Measurements from ENCODE around the gene SH3PXD2A.
"Not testable (repeated sequence)": the region's sequence is repeated elsewhere in the genome, so short reads cannot be mapped to it uniquely, and the experiment has no call there.

Gene SH3PXD2A

GRCh38 chr10:103813312-103813711 lies 42.1 kb downstream of the SH3PXD2A start:
- DNase-seq (ENCODE audit: low read depth in 1 of 2, low spot score in 1 of 2) = not testable (repeated sequence)

DNA sequence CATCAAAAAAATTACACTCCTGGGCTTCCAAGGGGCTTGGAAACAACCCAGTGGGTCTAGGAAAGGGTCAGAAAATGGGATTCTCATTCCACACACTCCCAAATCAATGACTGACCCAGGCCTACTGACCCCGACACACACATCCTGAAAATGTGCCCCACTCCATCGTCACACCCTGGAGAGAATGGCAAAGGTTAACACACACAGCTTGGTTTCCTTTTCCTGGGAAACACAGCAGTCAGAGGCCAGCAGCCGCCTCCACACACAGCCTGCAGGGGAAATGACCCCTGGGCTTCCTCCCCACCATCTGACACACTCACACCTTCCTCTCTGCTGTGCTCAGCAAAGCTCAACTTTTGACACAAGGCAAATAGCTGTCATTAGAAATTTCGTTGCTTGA lies 42.9 kb downstream of the SH3PXD2A start:
- DNase-seq (ENCODE audit: low read depth in 1 of 2, low spot score in 1 of 2) = no peak

DNA sequence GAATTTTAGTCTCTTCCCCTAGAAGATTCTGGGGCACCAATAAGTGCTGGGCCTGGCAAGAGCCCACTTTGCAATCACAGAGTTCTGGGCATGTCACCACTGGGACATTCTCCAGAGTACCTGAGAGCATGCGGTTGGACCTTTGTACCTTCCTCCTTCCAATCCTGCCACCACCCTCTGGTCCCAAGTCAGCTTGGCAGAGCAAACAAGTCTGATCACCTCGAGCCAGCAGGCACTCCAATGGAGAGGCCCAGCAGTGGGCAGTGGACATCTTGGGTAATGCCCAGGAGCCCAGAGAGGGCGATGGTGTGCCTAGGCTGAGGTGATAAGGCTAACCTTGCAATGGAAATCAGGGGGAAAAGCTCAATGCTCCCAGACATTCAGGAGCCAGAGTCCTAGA lies 43.4 kb downstream of the SH3PXD2A start:
- no peak for DNase-seq (ENCODE audit: low read depth in 1 of 2, low spot score in 1 of 2)

DNA sequence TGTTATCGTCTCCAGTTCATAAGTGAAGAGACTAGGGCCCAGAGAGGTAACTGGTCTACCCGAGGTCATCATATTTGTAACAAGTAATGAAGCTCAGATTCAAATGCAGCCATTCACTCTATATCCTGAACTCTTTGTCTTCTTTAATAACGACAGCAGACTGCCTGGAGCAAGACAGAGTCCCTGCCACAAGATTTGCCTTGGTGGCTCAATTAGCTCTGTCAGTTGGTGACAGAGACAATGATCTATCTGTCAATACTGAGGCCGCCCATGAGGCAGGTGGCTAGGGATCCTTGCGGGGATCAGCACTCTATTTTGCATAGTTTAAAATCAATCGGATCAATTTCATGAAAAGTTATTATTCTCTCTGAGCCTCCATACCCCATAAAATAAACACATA lies 43.9 kb downstream of the SH3PXD2A start:
- no peak for DNase-seq (ENCODE audit: low read depth in 1 of 2, low spot score in 1 of 2)

DNA sequence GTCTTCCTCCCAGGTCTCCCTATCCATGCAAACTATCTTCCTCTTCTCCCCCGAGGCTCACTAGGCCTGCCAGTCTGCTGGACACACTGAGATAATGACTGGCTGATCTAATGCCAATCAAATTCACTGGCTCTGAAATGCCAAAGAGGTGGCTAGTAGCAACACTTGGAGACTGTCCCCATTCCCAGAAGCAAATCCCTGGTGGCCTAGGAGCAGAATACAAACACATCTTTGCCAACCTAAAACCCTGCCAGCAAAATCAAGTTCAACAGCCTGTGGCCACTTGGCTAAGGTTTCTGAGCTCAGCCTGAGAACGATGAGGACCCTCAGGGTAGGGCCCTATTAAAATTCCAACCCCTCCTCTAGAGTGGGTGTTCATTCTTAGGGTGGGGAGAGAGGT lies 46.6 kb downstream of the SH3PXD2A start:
- DNase-seq (ENCODE audit: low read depth in 1 of 2, low spot score in 1 of 2) = no peak

DNA sequence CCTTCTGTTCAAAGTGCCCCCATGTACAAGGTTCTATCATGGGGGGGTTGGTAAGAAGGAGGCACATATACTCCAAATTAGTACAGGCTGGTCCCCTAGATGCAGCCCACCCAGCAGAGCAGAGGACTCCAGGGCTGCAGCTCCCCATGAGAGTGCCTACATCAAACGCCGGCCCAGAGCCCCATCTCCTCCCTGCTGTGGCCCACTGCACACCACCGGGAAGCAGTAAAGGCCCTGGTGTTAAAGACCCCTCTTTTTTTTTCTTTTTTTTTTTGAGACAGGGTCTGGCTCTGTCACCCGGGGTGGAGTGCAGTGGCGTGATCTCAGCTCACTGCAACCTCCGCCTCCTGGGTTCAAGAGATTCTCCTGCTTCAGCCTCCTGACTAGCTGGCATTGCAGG lies 47.4 kb downstream of the SH3PXD2A start:
- DNase-seq (ENCODE audit: low read depth in 1 of 2, low spot score in 1 of 2) = no peak

DNA sequence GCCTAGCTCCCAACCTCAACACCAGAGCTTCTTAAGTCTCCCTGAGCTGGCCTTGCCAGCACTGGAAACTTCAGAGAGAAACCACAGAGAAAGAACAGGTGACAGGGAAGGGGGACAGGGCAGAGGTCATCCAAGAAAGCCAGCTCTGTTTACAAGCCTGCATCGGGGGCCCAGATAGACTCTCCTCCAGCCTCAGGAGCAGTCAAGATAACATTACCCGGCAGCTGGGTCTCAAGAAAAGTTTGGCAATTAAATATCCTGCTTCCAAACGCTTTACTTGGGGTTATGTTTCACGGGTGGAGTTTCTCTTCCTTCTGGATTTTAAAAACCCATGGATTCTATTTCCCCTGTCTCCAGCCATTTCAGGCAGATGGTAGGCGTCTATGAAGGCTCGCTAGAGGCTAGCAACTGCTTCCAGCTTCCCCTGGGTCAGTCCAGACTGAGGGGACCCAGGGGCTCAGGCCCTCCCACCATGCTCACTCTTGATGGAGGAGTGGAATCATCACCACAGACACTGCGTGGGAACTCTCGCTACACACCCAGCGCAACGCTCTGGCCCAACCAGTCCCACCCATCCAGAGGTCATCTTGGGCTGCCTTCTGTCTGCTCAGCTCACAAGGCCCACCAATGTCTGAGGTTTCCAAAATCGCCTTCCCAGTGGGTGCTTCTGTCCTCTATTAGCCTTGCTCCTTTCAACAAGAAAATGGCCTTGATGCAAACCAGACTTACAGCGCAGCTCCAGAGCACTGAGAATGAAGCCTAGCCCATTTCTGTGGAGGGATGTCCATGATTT lies 48.8 kb downstream of the SH3PXD2A start:
- DNase-seq (ENCODE audit: low read depth in 1 of 2, low spot score in 1 of 2) = no peak

GRCh38 chr10:103805781-103806180 lies 49.6 kb downstream of the SH3PXD2A start:
- no peak for DNase-seq (ENCODE audit: low read depth in 1 of 2, low spot score in 1 of 2)

DNA sequence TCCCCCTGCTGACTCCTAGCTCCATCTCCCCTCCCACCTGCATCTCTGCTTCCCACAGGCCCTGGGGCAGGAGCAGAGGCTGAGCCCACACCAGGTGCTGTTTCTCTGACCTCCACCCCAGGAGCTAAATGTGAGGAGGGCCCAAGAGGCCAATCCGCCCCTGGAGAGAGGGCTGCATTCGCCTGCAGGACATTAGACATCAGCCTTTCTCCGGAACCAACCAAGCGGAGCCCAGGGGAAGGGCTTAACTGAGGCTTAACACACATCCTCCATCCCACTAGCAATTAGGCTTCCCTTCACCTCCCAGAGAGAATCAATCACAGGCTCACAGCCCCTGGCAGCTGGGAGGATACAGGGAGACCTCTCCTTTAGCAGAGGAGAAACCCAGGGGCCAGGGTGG lies 50.5 kb downstream of the SH3PXD2A start:
- DNase-seq (ENCODE audit: low read depth in 1 of 2, low spot score in 1 of 2) = no peak

- DNase-seq (ENCODE audit: low read depth in 1 of 2, low spot score in 1 of 2) = peak in 1 of 2 donors; percentile 28
These were observed 51.4 kb downstream of the SH3PXD2A start for GRCh38 chr10:103803941-103804340.

DNA sequence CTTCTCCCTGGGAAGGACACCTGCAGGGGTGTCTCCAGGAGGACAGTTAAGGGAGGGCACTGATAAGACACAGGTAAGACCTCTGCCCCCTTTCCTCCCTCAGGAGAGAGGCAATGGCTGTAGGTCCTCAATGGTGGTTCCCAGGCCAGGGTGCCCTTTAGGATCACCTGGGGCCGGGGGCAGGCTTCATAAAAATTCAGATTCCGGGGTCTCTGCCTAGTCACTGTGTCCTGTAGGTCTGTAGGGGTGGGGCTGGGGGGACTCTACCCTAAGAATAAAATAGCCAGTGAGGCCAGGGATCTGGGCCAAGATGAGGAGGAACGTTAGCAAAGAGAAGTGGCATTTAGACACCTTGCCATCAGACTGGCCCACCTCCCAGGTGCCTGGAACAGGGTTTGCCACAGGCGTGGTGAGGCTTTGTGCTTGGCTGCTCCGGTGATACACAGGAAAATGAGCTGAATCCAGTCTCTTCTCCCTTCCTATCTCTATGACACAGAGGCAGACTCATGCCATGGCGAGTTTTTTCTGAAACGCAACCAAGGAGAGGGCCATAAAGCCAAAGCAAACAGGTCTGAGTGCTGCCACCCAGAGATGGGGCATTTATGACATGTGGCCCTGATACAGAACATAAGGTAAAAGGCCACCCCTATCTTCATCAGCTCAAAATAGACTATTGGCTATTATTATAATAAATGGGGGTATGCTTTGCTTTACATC lies 52.6 kb downstream of the SH3PXD2A start:
- DNase-seq (ENCODE audit: low read depth in 1 of 2, low spot score in 1 of 2) = no peak

DNA sequence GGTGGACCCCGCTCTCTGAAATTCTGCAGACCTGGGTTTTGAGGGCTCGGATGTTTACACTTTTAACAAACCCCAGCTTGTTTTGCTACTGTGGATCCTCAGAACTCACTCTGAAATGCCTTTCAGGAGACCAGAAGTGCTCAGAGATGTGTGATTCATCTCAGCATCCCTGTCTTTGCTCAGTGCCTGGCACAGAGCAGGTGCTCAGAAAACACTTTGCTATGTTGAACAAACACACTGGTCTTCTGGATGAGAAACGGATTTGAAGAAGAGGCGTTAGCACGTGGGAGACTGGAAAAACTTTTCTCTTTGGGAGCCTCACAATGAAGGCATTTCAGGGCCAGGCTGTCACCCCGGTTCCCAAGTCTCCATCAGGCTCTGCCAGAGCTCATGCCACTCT lies 53.3 kb downstream of the SH3PXD2A start:
- no peak for DNase-seq (ENCODE audit: low read depth in 1 of 2, low spot score in 1 of 2)

- DNase-seq (ENCODE audit: low read depth in 1 of 2, low spot score in 1 of 2) = peak in 1 of 2 donors; percentile 6
These were observed 54.4 kb downstream of the SH3PXD2A start for GRCh38 chr10:103800789-103801540.

DNA sequence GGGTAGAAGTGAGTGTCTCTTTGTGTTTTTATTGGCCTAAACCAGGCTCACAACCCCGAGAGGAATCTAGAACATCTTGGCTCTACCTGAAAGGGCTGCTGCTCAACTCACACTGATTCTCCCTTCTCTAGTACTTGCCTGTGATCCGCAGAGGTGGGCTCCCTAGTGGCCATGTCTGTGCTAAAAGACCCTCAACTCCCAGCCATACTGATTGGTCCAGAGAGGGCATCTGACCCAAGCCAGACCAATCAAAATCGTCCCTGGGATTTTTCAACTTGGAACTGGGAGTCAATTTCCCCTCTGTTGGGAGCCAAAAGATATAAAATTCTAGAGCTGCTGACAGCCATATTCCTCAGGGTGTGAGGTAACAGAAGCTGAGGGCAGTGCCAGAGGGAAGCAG lies 55.3 kb downstream of the SH3PXD2A start:
- DNase-seq (ENCODE audit: low read depth in 1 of 2, low spot score in 1 of 2) = no peak

- DNase-seq (ENCODE audit: low read depth in 1 of 2, low spot score in 1 of 2) = no peak
These were observed 56.0 kb downstream of the SH3PXD2A start for GRCh38 chr10:103799341-103799740.

GRCh38 chr10:103798511-103798910 lies 56.9 kb downstream of the SH3PXD2A start:
- DNase-seq (ENCODE audit: low read depth in 1 of 2, low spot score in 1 of 2) = no peak

DNA sequence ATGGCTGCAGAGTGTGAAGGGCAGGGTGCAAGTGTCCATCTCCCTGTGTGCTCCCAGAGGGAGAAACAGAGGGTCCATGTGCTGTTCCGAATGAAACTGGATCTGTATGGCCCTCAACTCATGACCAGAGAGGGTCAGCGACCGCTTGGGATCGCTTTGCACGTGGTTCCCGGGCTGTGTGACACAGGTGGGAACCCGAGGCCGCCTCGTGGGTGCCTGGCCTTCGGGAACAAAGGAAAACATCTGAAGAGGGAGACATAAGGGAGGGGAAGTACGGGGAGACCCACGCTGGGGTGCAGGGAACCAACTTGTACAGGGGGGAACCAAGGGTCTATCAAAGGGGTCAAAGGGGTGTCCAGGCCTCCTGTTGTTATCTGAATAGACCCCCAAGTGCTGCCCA lies 57.5 kb downstream of the SH3PXD2A start:
- DNase-seq (ENCODE audit: low read depth in 1 of 2, low spot score in 1 of 2) = no peak

DNA sequence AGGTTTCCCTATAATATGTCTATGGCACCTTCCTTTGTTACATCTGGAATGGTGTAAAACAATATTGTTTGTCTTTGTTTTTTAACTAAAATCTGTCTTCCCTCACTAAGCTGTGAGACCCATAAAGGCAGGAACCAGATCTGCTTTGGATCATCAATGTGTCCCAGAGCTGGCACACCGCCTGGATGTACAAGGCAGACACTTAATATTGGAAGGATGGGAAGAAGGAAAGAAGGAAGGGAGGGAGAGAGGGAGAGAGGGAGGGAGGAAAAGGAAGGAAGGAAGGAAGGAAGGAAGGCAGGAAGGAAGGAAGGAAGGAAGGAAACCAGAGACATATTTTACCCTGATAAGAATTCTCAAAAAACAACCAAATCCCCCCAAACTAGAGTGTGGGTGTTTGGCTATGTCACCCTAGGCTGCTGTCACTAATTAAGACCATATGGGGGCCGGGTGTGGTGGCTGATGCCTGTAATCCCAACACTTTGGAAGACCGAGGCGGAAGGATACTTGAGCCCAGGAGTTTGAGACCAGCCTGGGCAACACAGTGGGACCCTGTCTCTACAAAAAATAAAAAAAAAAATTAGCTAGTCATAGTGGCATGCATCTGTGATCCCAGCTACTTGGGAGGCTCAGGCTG lies 59.6 kb downstream of the SH3PXD2A start:
- no peak for DNase-seq (ENCODE audit: low read depth in 1 of 2, low spot score in 1 of 2)

GRCh38 chr10:103794996-103795395 lies 60.4 kb downstream of the SH3PXD2A start:
- no peak for DNase-seq (ENCODE audit: low read depth in 1 of 2, low spot score in 1 of 2)

DNA sequence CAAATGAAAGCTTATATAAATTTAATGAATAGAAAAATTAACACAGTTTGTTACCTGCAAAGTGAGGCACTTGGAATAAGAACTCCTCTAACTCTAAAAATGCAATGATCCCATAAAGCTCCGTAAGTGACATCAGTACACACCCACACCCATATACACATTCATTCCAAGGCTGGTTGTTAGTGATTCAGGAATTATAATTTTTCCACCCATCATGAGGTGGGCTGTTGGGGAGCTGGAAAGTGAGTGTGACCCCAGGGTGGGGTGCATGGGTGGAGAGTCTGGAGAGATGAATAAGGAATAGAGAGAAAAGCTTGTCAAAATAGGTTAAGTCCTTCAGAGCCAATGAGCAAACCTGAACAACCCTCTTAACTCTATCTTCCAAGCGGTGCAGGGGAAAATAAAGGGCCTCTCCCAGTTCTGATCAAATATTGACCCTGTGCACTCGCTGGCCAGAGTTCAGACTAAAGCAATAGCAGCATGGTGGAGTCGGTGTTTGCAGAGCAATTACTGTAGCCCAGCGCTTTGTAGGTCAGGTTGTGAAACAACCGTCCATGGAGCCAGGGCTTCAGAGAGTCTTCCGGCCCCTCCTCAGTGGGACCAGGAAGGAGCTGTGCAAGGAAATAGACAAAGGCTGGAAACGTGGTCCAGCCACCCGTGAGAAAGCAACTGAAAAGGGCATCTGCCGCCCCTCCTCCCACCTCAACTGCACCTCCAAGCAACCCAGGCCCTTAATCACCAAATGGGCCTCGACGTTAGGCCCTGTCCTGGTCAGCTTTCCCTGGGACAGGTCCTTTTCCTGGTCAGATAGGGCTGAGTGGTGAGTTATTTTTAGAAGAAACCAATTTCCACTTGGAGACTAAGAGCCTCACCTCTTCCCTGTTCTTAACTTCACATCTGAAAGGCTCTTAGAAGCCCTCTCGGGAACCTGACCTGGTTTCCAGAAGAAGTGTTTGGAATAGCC lies 61.2 kb downstream of the SH3PXD2A start:
- no peak for DNase-seq (ENCODE audit: low read depth in 1 of 2, low spot score in 1 of 2)
